T follicular helper cell (primary cell): ENCODE results near the gene SH2B2.
"Not testable (repeated sequence)": the region's sequence is repeated elsewhere in the genome, so short reads cannot be mapped to it uniquely, and the experiment has no call there.

Experiments used
- DNase-seq: peaks from one replicate; pipeline ENCODE4 v3.0.0-alpha.2; 2020; ENCODE audit warnings: low read depth

Gene SH2B2

GRCh38 chr7:102306916-102307677, 20.4 kb downstream of the SH2B2 start:
- DNase-seq: no peak

GRCh38 chr7:102310414-102310815, 23.7 kb downstream of the SH2B2 start:
- DNase-seq: no peak

DNA sequence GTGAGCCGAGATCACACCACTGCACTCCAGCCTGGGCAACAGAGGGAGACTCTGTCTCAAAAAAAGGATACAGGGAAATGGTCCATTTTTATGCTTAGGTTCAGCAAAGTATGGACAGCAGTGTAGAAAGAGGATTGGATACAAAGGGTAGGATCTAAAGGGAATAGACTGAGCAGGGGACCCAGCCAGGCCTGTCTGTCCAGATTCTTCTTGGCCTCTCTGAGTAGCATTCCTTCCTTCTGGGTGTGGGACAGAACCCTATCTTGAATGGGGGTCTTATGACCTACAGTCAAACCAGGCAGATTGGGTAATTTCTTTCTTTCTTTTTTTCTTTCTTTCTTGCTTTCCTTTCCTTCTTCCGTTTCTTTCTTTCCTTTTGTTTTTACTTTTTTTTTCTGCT, 25.6 kb downstream of the SH2B2 start:
- no peak for DNase-seq

DNA sequence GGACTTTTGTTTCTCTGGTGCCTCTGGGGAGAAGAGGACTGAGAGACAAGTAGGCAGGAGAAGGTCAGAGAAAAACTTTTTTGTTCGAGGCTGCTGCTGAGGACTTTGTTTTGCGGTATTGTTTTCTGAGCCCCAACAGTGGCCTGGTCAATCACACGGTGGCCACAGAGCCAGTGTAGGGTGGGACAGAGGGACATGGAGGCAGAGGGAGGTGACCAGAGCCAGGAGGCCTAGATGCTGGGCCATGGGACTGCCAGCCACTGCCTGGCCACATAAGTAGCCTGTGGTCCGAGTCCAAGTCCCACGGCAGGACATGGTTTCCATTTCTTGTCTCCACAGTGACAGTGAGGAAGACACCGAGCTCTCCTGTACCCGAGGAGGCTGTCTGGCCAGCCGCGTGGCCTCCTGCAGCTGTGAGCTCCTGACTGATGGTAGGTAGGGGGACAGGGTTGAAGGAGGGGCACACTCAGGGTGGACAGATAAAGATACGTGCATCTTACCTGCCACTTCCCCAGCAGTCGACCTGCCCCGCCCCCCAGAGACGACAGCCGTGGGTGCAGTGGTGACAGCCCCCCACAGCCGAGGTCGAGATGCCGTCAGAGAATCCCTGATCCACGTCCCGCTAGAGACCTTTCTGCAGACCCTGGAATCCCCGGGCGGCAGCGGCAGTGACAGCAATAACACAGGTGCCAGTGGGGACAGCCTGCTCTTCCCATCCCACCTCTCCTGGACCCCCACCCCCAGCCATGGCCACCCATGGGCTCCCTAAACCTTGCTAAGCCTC, 27.5 kb downstream of the SH2B2 start:
- no peak for DNase-seq

DNA sequence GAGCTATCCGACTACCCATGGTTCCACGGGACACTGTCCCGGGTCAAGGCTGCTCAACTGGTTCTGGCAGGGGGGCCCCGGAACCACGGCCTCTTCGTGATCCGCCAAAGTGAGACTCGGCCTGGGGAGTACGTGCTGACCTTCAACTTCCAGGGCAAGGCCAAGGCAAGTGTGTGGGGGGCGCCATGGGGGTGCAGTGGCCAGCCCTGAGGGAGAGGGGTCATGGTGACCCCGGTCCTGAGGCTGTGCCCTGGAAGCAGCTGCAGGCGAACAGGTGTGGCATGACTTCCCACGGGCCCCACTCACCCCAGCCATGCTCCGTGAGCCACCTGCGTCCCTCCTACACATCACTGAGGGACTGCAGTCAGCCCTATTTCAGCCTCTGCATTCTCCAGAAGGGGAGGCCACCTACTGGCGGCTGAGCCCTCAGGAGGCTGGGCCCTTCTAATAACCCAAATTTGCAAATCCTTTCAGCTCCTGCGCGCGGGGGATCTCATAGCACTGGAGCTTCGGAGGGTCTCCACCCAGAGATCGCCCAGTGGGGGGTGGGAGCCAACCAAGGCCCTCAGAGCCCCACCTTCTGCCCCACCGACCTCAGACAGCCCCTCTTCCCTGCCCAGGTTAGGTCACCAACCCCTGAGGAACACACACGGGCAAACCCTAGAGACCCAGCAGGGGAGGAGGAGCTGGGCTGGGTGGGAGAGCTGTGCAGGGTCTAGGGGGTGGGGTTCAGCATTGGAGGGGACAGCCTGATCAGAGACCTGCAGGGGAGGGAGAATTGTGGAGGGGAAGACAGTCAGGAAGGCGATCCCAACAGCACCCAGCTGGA, 30.8 kb downstream of the SH2B2 start:
- DNase-seq: no peak

- DNase-seq: no peak
Measured at GRCh38 chr7:102318482-102318971, 31.9 kb downstream of the SH2B2 start.

- DNase-seq: no peak
Measured at GRCh38 chr7:102319671-102320070, 33.0 kb downstream of the SH2B2 start.

DNA sequence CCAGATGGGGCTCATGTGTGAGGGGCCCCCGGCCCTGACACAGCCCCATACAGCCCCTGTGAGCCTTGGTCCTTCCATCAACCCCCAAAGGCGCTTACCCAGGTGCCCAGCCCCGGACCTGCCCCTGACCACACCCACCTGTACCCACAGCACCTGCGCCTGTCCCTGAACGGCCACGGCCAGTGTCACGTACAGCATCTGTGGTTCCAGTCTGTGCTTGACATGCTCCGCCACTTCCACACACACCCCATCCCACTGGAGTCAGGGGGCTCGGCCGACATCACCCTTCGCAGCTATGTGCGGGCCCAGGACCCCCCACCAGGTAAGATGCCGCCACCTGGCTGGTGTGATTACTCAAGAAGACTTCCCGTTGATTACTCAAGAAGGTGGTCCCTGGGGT, 33.5 kb downstream of the SH2B2 start:
- no peak for DNase-seq

DNA sequence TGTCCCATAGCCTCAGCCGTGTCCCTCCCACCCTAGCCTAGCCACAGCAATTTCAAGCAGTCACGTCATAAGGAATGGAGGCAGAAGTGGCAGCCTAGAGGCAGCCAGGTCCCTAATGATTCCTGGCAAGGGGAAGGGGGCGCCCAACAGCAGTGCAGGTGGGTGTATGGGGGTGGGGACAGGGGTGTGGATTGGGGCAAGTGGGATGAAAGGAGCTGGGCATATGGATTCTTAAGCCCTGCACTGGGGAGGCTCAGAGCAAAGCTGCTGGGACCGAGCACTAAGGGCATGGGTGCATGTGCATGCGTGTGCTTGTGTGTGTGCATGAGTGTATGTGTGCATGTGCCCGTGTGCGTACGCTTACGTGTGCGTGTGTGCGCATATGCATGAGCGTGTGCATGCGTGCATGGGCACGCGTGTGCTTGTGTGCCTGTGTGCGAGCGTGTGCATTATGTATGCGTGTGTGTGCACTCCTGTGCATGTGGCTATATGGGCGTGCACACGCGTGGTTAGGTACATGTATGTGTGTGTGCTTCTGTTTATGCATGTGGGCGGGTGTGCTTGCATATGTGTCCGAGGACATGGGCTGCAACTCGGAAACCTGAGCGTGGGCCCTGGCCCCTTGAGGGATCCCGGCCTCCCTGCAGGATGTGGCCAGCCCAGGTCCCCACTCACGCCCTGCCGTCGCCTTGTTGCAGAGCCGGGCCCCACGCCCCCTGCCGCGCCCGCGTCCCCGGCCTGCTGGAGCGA, 34.1 kb downstream of the SH2B2 start:
- no peak for DNase-seq

DNA sequence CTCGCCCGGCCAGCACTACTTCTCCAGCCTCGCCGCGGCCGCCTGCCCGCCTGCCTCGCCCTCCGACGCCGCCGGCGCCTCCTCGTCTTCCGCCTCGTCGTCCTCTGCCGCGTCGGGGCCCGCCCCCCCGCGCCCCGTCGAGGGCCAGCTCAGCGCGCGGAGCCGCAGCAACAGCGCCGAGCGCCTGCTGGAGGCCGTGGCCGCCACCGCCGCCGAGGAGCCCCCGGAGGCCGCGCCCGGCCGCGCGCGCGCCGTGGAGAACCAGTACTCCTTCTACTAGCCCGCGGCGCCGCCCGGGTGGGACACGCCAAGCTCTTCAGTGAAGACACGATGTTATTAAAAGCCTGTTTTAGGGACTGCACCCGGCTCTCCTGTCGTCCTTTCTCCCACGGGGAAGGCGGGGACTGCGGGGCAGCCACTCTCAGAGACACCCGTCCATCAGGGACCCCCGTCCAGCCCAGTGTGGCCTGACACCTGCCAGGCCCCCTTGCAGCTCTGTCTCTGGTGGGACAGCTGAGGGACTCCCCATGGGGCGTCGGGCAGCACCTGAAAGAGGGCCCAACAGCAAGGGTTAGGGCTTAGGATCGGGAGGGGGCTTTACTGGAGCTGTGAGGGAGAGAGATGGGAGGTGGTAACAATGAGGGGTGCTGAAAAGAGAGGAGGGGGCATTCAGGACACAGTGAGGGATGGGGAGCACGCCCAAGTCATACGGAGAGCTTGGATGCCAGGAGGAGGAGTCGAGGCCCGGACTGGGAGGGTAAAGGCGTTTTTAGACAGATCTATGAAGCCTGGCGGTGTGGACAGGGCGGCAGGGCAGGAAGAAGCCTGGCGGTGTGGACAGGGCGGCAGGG, 34.9 kb downstream of the SH2B2 start:
- DNase-seq: no peak

DNA sequence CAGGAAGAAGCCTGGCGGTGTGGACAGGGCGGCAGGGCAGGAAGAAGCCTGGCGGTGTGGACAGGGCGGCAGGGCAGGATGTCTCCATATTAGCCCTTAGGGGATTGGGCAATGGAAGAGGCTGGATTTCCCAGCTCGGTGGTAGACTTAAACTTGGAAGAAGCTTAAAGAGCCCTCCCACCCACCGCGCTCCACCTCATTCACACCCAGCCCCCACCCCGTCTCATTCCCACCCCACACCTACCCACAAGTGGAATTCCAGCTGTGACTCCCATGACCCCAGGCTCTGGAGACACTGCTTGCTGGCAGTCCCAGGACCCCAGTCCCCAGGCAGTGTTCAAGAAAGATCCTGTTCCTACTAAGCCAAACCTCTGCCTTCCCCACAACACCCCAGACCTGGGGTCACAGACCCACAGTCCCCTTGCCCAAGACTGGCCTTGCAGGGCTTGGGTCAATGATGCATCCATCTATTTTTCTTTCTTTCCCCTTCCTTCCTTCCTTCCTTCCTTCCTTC, 35.6 kb downstream of the SH2B2 start:
- no peak for DNase-seq

- DNase-seq: no peak
Measured at GRCh38 chr7:102323914-102324195, 37.2 kb downstream of the SH2B2 start.

DNA sequence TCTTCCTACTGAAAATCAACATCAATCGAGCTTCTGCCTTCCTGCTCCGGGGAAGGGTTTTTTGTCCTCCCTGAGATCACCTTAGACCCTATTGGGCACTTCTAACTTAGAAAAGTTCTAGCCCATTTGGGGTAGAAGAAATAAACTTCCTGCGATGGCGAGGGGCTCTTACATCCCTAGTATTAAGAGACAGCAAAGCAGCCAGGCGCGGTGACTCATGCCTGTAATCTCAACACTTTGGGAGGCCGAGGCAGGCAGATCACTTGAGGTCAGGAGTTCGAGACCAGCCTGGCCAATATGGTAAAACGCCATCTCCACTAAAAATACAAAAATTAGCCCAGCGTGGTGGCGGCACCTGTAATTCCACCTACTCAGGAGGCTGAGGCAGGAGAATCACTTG, 38.4 kb downstream of the SH2B2 start:
- not testable (repeated sequence) for DNase-seq

GRCh38 chr7:102326157-102326889, 39.7 kb downstream of the SH2B2 start:
- DNase-seq: no peak

GRCh38 chr7:102327183-102327582, 40.5 kb downstream of the SH2B2 start:
- not testable (repeated sequence) for DNase-seq

- not testable (repeated sequence) for DNase-seq
Measured at GRCh38 chr7:102328863-102329262, 42.2 kb downstream of the SH2B2 start.

DNA sequence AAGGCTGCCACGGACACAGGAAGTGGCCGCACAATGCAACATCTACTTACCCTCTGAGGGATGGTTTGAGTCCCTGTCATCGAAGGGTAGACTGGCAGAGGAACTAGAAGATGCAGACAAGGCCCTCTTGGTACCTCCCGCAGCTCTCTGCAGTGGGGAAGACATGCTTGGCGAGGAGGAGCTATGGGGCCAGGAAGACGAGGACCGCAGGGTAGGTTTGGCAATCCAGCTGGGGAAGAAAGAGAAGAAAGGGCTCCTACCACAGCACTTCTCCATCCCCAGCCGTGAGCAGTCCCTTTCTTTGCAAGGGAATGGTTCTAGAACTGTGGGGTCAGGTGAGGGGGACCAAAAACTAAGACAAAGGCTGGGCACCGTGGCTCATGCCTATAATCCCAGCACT, 42.7 kb downstream of the SH2B2 start:
- not testable (repeated sequence) for DNase-seq

DNA sequence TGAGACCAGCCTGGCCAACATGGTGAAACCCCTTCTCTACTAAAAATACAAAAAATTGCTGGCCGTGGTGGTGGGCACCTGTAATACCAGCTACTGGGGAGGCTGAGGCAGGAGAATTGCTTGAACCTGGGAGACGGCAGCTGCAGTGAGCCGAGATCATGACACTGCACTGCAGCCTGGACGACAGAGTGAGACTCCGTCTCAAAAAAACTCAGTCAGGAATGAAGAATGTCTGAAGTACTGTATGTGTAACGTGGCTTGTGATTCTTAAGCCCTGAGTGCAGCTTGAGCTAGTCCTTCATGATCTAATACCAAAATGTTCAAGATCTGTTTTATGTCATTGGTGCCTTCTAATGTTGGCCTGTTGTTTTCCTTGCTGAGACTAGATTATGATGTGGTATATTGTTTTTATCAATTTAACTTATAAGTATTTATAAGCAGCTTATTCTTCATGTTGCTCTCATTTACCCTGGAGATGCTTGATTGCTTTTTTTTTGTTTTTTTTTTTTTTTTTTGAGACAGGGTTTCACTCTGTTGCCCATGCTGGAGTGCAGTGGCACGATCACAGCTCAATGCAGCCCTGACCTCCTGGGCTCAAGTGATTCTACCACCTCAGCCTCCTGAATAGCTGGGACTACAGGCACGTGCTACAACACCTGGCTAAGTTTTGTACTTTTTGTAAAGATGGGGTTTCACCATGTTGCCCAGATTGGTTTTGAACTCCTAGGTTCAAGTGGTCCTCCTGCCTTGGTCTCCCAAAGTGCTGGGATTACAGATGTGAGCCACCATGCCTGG, 44.2 kb downstream of the SH2B2 start:
- DNase-seq: not testable (repeated sequence)

DNA sequence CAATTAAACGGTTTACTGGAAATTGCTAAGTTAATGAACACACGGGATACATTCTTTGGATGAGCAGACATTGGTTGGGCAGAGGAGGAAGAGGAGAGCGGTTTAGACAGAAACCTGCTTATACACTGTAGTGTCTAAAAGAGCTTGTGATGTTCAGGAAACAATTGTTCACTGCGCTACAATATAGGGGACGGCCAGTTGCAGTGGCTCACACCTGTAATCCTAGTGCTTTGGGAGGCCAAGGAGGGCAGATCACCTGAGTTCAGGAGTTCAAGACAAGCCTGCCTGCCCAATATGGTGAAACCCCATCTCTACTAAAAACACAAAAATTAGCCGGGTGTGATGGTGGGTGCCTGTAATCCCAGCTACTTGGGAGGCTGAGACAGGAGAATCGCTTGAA, 48.9 kb downstream of the SH2B2 start:
- not testable (repeated sequence) for DNase-seq
